ENCODE results near the gene CLEC4M. TPM values are rescaled to one million over a fixed set of nuclear protein-coding genes. Genes with fewer than 3 reads are reported as not detected.

CLEC4M gene
- total and polyA plus RNA-seq, 2 donors (not counting 1 experiment from before 2014, with no cell fraction given) = not detected

DNA sequence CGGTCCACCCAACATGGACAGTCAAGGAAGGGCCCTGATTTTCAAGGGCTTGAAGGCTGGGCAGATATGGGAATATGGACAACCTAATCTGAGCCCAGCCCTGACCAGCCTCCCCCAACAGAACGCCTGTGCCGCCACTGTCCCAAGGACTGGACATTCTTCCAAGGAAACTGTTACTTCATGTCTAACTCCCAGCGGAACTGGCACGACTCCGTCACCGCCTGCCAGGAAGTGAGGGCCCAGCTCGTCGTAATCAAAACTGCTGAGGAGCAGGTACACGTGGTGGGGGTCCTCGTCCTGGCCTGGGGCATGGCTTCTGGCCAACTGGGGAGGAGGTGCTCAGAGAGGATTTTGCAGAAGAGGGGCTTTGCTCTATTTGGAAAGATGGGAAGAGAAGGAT is 3.5 kb downstream of the CLEC4M start:
- H3K79me2 ChIP-seq (ENCODE audit: control insufficient read depth, insufficient read depth, low read length) = no peaks in the 10 kb centered on the region
- DNase-seq (ENCODE audit: low read depth in 2 of 2) = no peak
- H4K20me1 ChIP-seq (ENCODE audit: control insufficient read depth, extremely low read depth, insufficient read depth, low read length) = no peaks in the 10 kb centered on the region
- no peaks in the 10 kb centered on the region for H3K36me3 ChIP-seq (ENCODE audit: control insufficient read depth, insufficient read depth, low read length)
- no peaks in the 10 kb centered on the region for H3K4me1 ChIP-seq (ENCODE audit: control insufficient read depth, extremely low read depth, insufficient read depth, low read length)
- no peak overlapping the region for H3K4me3 ChIP-seq (replicated peaks in 1 of 4; ENCODE audit: control extremely low read depth in 1 of 4, insufficient read depth in 1 of 4, low read depth in 3 of 4, low read length in 4 of 4)
- H2AFZ ChIP-seq (ENCODE audit: low read length) = no peak overlapping the region
- H3K9me3 ChIP-seq (ENCODE audit: control insufficient read depth, insufficient read depth, low read depth, low read length) = no peaks in the 10 kb centered on the region
- no peak overlapping the region for H3K9ac ChIP-seq (ENCODE audit: insufficient read depth, low read length)
- no peak overlapping the region for H3K4me2 ChIP-seq (ENCODE audit: extremely low read depth, insufficient read depth, low read length)
- no peak for TF ChIP-seq EZH2 (IDR thresholded peaks at IDR 0.05; ENCODE audit: low read length, missing control alignments)
- TF ChIP-seq, protein P1, sequence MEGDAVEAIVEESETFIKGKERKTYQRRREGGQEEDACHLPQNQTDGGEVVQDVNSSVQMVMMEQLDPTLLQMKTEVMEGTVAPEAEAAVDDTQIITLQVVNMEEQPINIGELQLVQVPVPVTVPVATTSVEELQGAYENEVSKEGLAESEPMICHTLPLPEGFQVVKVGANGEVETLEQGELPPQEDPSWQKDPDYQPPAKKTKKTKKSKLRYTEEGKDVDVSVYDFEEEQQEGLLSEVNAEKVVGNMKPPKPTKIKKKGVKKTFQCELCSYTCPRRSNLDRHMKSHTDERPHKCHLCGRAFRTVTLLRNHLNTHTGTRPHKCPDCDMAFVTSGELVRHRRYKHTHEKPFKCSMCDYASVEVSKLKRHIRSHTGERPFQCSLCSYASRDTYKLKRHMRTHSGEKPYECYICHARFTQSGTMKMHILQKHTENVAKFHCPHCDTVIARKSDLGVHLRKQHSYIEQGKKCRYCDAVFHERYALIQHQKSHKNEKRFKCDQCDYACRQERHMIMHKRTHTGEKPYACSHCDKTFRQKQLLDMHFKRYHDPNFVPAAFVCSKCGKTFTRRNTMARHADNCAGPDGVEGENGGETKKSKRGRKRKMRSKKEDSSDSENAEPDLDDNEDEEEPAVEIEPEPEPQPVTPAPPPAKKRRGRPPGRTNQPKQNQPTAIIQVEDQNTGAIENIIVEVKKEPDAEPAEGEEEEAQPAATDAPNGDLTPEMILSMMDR (conservative IDR thresholded peaks at IDR 0.05 in 1 of 2, IDR thresholded peaks at IDR 0.05 in 1 of 2; ENCODE audit: low read depth in 1 of 2, low read length in 2 of 2) = no peak
- no peaks in the 10 kb centered on the region for H3K27me3 ChIP-seq (ENCODE audit: control insufficient read depth, insufficient read depth, low read length)
- H3K27ac ChIP-seq (ENCODE audit: insufficient read depth, low read length) = no peak overlapping the region

DNA sequence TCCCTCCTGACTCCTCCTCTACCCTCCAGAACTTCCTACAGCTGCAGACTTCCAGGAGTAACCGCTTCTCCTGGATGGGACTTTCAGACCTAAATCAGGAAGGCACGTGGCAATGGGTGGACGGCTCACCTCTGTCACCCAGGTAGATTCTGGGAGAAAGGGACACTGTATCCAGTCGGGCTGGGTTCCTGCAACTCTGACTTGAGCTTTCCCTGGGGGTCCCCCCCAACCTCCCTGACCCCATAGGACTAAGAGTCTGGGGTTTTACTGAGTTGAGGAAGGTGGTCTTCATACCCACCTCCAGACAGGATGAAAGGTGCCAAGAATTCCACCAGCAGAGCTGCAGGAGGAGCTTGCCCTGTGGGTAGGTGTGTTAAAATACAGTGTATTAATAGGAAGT is 4.4 kb downstream of the CLEC4M start:
- Histone ChIP-seq H3K9me3 (ENCODE audit: control insufficient read depth, insufficient read depth, low read depth, low read length) (no peaks in the 10 kb centered on the region), H3K27ac (ENCODE audit: insufficient read depth, low read length) (no peak overlapping the region), H4K20me1 (ENCODE audit: control insufficient read depth, extremely low read depth, insufficient read depth, low read length) (no peaks in the 10 kb centered on the region), H3K4me2 (ENCODE audit: extremely low read depth, insufficient read depth, low read length) (no peak overlapping the region), H3K9ac (ENCODE audit: insufficient read depth, low read length) (no peak overlapping the region), H3K36me3 (ENCODE audit: control insufficient read depth, insufficient read depth, low read length) (no peaks in the 10 kb centered on the region), H3K4me1 (ENCODE audit: control insufficient read depth, extremely low read depth, insufficient read depth, low read length) (no peaks in the 10 kb centered on the region), H3K4me3 (replicated peaks in 1 of 4; ENCODE audit: control extremely low read depth in 1 of 4, insufficient read depth in 1 of 4, low read depth in 3 of 4, low read length in 4 of 4) (no peak overlapping the region), H3K79me2 (ENCODE audit: control insufficient read depth, insufficient read depth, low read length) (no peaks in the 10 kb centered on the region), H3K27me3 (ENCODE audit: control insufficient read depth, insufficient read depth, low read length) (no peaks in the 10 kb centered on the region), H2AFZ (ENCODE audit: low read length) (no peak overlapping the region)
- TF ChIP-seq, protein P1 (conservative IDR thresholded peaks at IDR 0.05 in 1 of 2, IDR thresholded peaks at IDR 0.05 in 1 of 2; ENCODE audit: low read depth in 1 of 2, low read length in 2 of 2) = no peak
- no peak for TF ChIP-seq EZH2 (IDR thresholded peaks at IDR 0.05; ENCODE audit: low read length, missing control alignments)
- no peak for DNase-seq (ENCODE audit: low read depth in 2 of 2)

DNA sequence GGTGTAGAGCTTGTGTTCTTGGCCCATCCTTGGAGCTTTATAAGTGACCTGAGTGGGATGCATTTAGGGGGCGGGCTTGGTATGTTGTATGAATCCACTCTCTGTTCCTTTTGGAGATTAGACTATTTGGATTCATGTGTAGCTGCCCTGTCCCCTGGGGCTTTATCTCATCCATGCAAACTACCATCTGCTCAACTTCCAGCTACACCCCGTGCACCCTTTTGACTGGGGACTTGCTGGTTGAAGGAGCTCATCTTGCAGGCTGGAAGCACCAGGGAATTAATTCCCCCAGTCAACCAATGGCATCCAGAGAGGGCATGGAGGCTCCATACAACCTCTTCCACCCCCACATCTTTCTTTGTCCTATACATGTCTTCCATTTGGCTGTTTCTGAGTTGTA is 6.1 kb downstream of the CLEC4M start:
- H2AFZ ChIP-seq (ENCODE audit: low read length) = no peak overlapping the region
- no peaks in the 10 kb centered on the region for H3K27me3 ChIP-seq (ENCODE audit: control insufficient read depth, insufficient read depth, low read length)
- H3K4me3 ChIP-seq (replicated peaks in 1 of 4; ENCODE audit: control extremely low read depth in 1 of 4, insufficient read depth in 1 of 4, low read depth in 3 of 4, low read length in 4 of 4) = no peak overlapping the region
- no peak for DNase-seq (ENCODE audit: low read depth in 2 of 2)
- no peaks in the 10 kb centered on the region for H3K36me3 ChIP-seq (ENCODE audit: control insufficient read depth, insufficient read depth, low read length)
- no peak overlapping the region for H3K9ac ChIP-seq (ENCODE audit: insufficient read depth, low read length)
- no peak overlapping the region for H3K4me2 ChIP-seq (ENCODE audit: extremely low read depth, insufficient read depth, low read length)
- TF ChIP-seq, protein P1 (conservative IDR thresholded peaks at IDR 0.05 in 1 of 2, IDR thresholded peaks at IDR 0.05 in 1 of 2; ENCODE audit: low read depth in 1 of 2, low read length in 2 of 2) = no peak
- TF ChIP-seq EZH2 (IDR thresholded peaks at IDR 0.05; ENCODE audit: low read length, missing control alignments) = no peak
- no peak overlapping the region for H3K27ac ChIP-seq (ENCODE audit: insufficient read depth, low read length)
- H3K79me2 ChIP-seq (ENCODE audit: control insufficient read depth, insufficient read depth, low read length) = no peaks in the 10 kb centered on the region
- H3K9me3 ChIP-seq (ENCODE audit: control insufficient read depth, insufficient read depth, low read depth, low read length) = no peaks in the 10 kb centered on the region
- H4K20me1 ChIP-seq (ENCODE audit: control insufficient read depth, extremely low read depth, insufficient read depth, low read length) = no peaks in the 10 kb centered on the region
- H3K4me1 ChIP-seq (ENCODE audit: control insufficient read depth, extremely low read depth, insufficient read depth, low read length) = no peaks in the 10 kb centered on the region
